ENCODE results near the gene ZNF778.
A peak's percentile ranks its signal among the peaks of the same experiment; 100 is the strongest.

ZNF778 gene

DNA sequence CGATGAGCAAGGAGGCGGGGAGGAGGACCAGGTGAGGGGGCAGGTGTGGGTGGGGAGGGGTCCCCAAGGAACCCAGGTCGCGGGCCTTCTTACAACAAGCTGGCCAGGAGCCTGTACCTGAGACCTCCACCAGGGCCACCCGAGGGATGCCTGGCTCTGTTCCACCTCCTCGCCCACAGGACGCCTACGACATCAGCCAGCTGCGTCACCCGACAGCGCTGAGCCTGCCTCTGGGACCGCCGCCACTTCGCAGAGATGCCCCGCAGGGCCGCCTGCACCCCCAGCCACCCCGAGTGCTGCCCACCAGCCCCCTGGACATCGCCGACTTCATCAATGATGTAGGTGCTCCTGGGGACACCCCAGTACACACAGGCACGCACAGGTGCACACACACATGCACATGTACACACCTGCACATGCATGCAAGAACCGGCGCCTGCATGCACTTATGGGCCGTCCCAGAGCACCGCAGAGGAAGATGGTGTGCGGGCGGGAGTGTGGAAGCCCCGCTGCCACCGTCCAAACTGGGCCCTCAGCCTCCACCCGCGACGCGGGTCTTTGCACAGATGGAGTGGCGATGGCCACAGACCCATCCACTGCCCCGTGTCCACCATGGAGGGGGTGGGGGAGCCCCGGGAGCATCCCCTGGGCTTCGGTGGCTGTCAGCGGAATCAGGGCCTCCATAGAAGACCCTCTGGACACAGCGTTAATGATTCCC lies 23.8 kb upstream of the ZNF778 start:
- DNase-seq (ENCODE audit: low read depth in 1 of 2, low spot score in 1 of 2), result no peak

DNA sequence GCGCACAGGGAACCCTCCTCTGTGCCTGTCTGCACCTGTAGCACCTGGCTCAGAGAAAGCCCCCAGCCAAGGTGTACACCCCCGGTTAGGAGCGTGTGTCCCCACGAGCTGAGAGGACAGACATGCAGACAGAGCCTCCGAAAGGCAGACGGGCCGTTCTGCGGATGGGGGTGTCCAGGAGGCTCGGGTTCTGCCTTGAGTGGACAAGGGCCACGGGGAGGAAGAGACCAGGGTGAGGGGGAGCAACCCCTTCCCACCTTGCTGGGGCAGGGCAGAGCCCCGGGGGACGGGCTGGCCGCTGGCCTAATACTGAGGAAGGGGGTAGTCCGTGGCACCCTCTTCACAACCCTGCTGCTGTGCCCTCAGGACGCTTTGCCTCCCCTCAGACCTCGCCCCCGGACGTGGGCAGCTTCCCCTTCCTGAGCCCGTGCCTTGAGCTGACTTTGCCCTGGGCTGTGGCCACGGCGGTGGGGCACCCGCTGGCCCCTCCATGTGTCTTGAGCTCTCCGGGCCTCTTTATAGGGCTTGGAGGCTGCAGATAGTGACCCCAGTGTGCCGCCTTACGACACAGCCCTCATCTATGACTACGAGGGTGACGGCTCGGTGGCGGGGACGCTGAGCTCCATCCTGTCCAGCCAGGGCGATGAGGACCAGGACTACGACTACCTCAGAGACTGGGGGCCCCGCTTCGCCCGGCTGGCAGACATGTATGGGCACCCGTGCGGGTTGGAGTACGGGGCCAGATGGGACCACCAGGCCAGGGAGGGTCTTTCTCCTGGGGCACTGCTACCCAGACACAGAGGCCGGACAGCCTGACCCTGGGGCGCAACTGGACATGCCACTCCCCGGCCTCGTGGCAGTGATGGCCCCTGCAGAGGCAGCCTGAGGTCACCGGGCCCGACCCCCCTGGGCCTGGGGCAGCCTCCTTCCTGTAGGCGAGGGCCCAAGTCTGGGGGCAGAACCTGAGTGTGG lies 22.9 kb upstream of the ZNF778 start:
- DNase-seq (ENCODE audit: low read depth in 1 of 2, low spot score in 1 of 2), result no peak

DNA sequence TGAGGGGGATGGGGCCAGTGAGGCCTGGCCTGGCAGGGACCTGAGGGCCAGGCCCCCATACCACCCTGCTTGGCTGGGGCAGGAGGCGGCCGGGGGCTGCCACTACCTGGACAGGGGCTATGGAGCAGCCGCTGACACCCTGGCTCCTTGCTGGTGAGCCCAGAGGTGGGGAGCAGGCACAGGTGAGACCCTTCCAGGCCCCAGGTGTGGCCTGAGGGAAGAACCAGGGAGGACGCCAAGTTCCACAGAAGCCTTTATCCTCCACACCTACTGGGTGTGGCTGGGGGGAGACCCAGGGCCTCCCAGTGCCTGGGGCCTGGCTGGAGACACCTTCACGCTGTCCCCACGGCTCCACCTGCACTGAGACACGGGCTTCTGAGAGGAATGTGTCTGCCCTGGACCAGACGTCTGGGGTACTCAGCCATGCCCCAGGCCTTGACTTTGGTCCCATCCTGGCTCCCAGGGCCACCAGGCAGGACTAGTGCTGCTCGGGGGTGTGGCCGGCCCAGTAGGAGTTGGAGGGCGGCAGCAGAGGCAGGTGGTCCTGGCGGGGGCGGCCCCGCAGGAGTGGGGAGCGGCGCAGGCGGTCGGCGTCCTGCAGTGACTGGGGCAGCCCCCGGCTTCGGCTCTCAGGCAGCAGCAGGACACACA lies 21.9 kb upstream of the ZNF778 start:
- no peak for DNase-seq (ENCODE audit: low read depth in 1 of 2, low spot score in 1 of 2)

DNA sequence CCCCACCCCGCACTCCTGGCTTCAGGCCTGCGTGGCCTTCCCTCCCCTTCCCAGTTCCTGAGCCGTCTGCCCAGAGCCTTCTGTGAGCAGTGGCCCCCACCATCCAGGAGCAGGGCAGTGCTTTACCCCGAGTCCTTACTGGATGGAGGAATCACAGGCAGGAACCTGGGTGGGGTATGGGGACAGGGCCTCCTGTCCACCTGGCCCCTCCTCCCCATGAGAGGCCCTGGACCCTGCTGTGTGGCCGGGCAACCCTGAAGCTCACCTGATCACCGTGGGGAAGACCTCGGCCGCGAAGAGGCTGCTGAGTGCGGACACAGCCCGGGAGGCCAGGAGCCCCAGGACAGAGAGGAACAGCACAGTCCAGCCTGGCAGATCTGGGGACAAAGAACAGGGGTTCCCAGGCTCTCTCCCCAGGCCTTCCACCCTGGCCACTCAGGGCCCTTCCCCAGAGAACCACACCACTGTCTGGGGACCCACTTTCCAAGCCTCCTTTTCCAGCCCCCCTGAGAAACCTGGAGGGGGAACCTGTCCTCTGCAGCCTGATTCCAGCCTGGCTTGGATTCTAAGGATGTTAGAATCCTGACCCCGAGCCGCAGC lies 20.4 kb upstream of the ZNF778 start:
- DNase-seq (ENCODE audit: low read depth in 1 of 2, low spot score in 1 of 2), result no peak

DNA sequence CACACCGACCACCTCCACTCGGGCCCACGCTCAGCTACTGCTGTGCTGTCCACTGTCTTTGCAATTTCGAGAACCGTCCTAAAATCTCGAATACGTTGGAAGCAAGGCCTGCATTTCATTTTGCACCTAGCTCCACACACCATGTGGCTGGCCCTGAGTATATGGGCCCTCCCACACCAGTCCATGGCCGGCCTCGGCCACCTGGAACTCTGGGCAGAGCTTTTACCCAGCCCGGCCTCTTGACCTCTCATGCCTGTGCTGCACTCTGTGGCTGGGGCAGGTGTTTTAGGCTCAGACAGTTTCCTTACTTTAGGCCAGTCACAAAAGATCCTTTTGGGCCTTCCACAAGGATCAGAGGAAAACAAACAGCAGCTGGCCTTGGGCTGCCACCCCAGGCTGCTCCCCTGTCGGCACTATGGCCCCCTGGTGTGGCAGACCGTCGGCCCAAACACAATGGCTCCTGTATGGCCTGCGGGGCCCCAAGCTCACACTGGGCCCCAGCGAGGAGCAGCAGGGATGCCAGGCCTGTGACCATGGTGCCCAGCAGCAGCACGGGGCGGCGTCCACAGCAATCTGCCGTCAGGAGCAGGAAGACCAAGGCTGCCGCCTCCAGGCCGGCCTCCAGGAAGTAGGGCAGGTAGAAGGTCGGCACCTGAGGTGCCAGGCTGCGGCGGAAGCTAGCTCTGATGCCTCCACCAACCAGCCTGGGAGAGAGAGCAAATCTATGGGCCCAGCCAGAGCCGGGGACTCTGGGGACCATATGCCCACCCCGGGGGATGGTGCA lies 19.7 kb upstream of the ZNF778 start:
- no peak for DNase-seq (ENCODE audit: low read depth in 1 of 2, low spot score in 1 of 2)

DNA sequence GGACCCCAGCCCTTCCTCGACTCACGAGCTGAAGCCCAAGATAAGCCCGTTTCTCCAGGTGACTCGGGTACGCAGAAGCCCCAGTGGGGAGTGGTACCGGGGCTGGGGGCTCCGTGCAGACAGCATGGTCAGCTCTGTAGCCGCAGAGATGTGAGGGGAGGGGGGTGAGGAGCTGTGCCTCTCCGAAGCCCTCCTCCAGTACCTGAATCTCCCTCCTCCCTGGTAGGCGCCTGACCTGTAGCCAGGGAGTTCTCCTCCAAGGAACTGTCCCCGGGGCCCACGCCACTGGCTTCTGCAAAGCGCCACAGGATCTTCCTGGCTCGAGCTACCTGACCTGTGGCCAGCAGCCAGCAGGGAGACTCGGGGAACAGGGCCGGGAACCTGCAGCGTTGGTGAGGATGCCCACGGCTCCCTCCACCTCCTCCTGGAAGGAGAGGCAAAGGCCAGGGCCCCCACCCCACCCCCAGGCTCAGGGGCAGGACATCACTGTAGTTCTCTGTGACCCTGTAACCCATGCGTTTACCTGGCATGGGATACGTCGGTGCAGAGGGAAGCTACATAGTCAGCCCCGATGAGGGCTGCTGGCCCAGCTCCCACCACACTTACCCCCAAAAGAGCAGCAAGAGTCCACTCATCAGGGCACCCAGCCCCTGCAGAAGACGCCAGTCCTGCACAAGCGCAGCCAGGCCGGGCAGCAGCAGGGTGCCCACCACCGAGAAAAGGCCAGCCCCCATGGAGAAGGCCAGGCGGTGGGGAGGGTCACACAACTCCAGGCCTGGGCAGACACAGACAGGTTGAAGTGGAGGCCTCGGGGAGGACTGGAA lies 18.9 kb upstream of the ZNF778 start:
- DNase-seq (ENCODE audit: low read depth in 1 of 2, low spot score in 1 of 2), result no peak

DNA sequence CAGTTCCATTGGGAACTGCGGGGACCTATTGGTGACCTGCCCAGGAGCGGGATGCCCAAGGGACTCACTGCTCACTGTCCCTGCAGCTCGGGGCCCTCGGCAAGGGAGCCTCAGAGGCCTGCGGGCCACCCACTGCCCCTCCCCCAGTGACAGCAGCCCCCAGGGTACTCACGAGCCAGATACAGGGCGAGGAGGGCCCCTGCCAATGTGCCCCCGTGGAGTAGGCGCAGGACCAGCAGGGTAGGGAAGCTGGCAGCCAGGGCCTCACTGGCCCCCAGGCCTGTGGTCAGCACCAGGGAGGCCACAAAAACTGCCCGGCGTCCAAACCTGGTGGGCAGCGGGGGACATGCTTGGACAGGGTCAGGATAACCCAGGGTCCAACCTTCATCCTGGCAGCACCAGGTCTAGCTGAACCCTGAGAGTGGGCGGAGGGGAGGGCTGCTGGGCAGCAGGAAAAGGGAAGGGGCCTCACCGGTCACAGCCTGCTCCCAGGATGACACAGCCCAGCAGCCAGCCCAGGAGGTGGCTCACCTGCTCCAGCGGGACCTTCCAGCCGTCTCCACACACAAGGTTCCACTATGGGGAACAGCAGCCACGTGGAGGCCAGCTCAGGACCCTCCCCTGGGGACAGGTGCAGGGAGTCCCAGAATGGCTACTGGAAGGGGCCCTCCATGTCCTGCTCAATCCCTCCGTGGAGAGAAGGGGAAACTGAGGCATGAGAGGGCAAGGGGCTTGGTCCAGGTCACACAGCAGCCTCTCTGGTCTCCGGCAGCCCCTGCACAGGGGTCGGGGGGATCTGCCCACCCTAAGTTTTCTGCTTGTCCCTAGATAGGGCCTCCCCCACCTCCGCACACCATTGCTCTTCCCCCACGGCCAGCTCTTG lies 18.0 kb upstream of the ZNF778 start:
- no peak for DNase-seq (ENCODE audit: low read depth in 1 of 2, low spot score in 1 of 2)

DNA sequence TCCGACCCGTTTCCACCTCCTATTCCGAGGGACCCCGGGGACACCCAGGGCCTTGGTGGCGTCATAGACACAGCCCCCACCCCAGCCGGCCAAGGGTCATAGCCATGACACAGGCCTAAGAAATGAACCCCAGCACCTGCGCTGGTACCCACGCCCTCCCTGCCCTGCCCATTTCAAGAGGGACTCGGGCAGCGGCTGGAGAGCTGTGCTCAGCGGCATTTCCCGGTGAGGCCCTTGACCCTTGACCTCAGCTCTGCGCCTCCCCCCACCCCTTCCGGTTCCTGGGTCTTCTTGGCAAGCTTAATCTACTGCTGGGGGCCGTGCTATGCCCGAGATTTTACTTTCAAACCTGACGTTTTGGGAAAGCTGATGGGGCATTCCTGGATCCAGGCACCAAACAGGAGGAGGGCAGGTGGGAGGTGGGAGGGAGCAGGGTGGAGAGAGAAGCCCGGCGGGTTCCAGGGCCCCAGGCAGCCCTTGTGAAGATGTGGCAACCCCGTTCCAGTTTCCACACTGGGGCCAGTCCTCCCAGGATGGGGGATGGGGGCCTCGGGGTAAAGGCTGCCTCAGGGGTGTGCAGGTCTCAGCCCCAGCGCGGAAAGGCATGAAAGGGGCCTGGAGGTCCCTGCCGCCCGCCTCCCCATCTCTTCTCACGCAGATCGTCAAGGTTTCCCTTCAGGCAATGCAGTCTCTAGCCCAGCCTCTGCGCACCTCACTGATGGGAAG lies 17.2 kb upstream of the ZNF778 start, which contains the start of gene SLC22A31:
Gene SLC22A31, minus strand, starts transcription at position 414 of the 726 bp plus-strand sequence. Its CDS starts 36 bp downstream, at position 378.
- no peak for DNase-seq (ENCODE audit: low read depth in 1 of 2, low spot score in 1 of 2)

DNA sequence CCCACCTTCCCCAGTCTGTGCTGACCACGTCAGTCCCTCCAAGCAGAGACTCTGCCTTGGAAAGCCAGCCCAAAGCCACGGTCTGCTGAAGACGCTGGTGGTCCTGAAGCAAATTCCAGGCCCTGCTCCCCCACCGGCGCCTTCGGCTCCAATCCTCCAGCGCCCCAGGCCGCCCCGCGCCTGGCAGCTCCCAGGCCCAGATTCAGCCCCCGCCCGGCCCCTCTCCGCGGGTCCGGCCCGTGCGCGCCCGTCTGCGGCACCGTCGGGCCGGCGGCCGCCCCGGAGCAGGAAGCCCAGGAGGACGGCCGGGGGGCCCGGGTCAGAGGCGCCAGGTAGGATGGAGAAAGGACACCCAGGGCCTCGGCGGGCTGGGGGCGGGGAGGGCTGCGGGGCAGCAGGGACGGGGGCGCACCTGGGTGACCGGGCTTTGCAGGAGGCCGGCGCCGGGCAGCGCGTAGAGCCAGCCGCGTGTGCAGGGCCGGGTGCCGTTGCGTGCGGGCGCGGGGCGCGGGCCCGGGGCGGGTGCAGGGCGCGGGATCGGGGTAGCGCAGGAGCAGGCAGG lies 16.6 kb upstream of the ZNF778 start:
- no peak for DNase-seq (ENCODE audit: low read depth in 1 of 2, low spot score in 1 of 2)

DNA sequence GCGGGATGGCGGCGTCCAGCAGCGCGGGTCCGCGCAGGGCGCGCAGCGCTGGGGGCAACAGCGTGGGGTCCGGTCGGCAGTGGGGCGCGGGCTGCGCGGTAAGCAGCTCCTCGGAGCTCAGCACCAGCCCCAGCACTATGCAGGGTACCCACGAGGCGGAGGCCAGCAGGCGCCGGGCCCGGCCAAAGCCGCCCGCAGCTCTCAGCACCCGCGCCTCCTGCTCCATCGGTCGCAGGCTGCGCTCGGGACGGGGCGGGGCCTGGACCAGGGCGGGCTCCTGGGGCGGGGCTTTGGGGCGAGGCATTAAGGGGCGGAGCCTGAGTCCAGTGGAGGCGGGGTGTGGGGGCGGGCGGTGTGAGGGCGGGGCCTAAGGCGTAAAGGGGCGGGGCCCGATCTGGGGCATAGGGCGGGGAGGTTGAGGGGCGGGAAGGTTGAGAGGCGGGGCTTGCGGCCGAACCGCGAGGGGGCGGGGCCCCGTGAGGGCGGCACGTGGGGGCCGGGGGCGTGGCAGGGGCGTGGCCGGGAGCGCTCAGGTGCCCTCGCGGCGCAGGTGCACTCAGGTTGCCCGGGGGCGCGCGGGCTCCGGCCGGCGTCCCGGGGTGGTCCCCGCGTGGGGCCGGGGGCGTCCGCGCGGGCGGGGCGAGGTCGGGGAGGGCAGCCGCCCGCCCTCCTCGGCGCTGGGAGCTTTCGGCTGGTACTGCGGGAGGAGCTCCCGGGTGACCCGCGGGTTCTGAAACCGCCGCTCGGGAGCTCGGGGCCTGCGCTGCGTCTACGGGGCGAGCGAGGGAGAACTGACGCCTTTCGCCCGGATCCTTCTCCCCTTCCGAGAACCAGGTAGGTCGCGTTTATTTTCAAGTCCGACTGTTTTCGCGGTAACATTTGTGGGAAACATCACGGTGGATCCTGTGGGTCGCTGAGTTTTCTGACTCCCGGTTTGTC lies 15.8 kb upstream of the ZNF778 start:
- peak; percentile 61 to 70 for DNase-seq (ENCODE audit: low read depth in 1 of 2, low spot score in 1 of 2)

DNA sequence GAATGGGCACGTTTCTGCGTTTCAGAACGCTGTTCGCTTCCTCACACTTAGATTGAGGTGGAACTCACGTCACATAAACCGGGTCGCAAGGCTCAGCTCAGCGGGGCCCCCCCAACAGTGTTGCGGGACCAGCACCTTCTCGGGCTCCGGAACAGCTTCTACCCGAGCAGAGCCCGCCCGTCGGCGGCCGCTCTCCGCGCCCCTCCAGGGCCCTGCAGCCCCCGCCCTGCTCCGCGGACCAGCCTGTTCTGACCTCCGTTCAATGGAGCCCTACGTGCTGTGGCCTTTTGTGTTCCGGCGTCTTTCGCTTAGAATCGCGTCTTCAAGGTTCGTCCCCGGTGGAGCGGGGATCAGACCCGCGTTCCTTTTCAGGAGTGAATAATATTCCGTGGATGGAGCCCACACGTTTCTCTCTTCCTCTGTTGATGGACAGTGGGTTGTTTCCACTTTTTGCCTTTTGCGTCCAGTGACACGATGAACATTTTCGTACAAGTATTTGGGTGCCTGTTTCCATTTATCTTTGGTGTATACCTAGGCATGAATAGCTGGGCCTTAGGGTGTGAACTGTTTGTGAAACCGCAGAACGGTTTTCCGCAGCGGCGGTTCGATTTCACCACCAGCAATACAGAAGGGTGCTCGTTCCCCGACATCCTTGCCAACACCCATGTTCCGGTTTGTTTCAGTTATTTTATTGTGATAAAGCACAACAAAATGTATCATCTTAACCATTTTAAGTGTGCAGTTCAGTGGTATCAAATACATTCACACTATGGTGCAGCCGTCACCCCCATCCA lies 14.9 kb upstream of the ZNF778 start:
- DNase-seq (ENCODE audit: low read depth in 1 of 2, low spot score in 1 of 2), result no peak

DNA sequence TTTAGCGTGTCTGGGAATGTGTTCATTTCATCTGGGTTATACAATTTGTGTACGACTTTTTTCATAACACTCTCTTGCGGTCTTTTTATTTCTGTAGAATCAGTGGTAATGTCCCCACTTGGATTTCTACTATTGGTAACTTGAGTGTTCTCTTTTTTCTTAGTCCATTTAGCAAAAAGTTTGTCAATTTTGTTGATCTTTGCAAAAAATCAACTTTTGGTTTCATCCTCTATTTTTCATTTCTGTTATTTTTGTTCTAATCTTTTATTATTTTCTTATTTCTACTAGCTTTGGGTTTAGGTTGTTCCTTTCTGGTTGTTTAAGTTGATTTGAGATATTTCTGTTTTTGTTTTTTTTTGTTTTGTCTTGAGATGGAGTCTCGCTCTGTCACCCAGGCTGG lies 9.5 kb upstream of the ZNF778 start:
- DNase-seq (ENCODE audit: low read depth in 1 of 2, low spot score in 1 of 2), result no peak

DNA sequence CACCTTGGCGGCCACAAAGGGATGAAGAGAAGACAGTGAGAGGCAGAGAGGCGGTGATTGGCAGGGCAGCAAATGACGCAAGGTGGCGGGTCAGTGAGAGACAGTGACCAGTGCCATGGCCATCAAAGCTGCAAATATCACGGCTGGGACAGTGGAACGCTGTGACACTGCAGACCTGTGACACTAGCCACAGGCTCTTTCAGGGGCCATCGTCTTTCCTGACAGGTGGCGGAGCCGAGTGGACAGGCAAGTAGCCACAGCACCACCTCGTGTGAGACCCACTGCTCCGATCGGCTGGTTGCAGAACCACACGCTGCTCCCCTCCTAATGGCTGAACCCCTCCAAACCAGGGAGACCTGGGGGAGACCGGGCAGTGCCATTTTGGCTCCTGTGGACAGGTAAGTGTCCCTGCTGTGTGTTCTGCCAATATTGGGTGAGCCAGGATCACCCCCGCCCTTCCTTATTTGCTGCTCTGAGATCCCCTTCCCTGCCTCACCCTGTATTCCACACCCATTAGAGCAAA lies 7.9 kb upstream of the ZNF778 start:
- DNase-seq (ENCODE audit: low read depth in 1 of 2, low spot score in 1 of 2), result no peak

DNA sequence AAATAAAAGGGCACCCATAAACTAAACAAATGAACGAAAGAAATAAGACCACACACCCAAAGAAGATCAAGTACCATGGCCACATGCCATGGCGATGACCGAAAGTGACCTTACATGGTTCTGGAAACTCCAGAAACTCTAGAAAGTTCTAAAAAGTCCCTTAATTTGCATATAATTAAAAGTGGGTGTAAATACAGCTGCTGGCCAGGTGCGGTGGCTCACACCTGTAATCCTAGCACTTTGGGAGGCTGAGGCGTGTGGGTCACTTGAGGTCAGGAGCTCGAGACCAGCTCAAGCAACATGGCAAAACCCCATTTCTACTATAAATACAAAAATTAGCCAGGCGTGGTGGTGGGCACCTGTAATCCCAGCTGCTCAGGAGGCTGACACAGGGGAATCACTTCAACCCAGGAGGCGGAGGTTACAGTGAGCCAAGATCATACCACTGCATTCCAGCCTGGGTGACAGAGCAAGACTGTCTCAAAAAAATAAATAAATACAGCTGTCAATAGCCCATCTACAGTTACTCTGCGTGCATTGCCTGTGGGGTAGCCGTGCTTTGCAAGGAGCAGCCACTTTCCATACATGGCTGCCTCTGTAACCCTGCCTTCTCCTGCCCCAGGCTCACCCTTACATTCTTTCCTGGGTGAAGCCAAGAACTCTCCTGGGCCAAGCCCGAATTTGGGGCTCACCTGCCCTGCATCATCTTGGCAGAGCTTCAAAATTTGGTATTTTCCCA lies 7.2 kb upstream of the ZNF778 start:
- DNase-seq (ENCODE audit: low read depth in 1 of 2, low spot score in 1 of 2), result no peak
